ENCODE measurements around the gene LYPLA2.

- TF ChIP-seq POLR2A (IDR thresholded peaks at IDR 0.05) (peak in 1 of 2 donors; percentile 79), CTCF (IDR thresholded peaks at IDR 0.05) (no peak)
These were observed 8.8 kb downstream of the LYPLA2 start for GRCh38 chr1:23799570-23800399.
